HG03064 (cell line): ENCODE results near the gene PLCB1.
"Not testable (repeated sequence)": the region's sequence is repeated elsewhere in the genome, so short reads cannot be mapped to it uniquely, and the experiment has no call there.

Experiments
- ATAC-seq: cut with Tn5 transposase; IDR thresholded peaks from one replicate; pipeline ENCODE4 v1.9.1; 2021; ENCODE audit warnings: low read depth; ENCODE audit not compliant: unreplicated experiment

PLCB1 gene

GRCh38 chr20:8427419-8428040, 295.5 kb downstream of the PLCB1 start:
- ATAC-seq, result no peak

GRCh38 chr20:8428988-8429387, 296.9 kb downstream of the PLCB1 start:
- no peak for ATAC-seq

- no peak for ATAC-seq
Observed at GRCh38 chr20:8431538-8432434, 299.7 kb downstream of the PLCB1 start.

- no peak for ATAC-seq
Observed at GRCh38 chr20:8432435-8433148, 300.5 kb downstream of the PLCB1 start.

GRCh38 chr20:8433291-8433690, 301.2 kb downstream of the PLCB1 start:
- no peak for ATAC-seq

GRCh38 chr20:8434326-8434876, 302.3 kb downstream of the PLCB1 start:
- ATAC-seq, result no peak

DNA sequence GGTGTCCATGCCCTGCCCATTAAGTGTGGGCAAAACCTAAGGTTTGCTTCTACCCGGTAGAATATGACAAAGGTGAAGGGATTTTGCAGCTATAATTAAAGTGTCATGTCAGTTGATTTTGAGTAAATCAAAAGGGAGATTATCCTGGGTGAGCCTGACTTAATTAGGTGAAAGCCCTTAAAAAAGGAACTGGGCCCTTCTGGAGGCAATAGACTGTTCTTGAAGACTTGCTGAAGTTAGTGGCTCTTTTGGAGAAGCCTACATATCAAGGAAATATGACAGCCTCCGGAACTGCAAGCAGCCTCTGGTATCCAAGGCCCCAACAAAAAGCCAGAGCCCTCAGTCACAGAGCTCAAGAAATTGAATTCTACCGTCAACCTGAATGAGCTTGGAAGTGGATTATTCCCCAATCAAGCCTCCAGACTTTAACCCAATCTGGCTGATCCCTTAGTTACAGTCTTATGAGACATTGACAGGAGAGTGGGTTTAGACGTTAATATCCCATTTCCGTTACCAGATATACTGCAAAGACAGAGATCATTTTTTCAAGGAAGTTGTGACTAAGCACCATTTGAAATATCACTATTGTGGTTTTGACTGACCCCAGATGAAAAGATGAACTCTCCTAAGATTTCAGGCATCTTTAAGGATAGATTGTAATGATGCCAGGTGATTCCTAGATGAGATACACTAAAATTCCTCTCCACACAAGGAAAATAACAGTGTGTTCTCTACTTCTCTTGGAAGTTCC, 303.4 kb downstream of the PLCB1 start:
- no peak for ATAC-seq

- ATAC-seq, result not testable (repeated sequence)
Observed at GRCh38 chr20:8436938-8437337, 304.9 kb downstream of the PLCB1 start.

DNA sequence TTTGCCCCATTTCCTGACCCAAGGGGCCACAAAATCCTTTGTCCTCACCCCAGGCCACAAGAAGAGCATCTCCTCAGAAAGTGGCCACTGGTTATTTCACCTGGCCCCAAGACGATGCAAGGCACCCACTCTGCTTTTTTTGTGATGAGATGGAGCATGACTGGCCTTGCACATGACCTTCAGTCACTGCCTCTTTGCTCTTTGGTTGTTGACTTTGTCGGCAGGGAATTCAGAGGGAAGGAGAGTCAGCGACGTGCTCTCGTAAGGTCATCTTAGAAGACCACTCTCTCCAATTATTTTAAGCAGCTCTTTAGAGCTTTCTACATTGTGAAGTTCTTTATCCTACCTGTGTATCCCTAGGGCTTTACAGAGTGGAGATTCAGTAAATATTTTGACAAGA, 306.7 kb downstream of the PLCB1 start:
- ATAC-seq, result no peak

- ATAC-seq, result no peak
Observed at GRCh38 chr20:8443464-8444072, 311.5 kb downstream of the PLCB1 start.

DNA sequence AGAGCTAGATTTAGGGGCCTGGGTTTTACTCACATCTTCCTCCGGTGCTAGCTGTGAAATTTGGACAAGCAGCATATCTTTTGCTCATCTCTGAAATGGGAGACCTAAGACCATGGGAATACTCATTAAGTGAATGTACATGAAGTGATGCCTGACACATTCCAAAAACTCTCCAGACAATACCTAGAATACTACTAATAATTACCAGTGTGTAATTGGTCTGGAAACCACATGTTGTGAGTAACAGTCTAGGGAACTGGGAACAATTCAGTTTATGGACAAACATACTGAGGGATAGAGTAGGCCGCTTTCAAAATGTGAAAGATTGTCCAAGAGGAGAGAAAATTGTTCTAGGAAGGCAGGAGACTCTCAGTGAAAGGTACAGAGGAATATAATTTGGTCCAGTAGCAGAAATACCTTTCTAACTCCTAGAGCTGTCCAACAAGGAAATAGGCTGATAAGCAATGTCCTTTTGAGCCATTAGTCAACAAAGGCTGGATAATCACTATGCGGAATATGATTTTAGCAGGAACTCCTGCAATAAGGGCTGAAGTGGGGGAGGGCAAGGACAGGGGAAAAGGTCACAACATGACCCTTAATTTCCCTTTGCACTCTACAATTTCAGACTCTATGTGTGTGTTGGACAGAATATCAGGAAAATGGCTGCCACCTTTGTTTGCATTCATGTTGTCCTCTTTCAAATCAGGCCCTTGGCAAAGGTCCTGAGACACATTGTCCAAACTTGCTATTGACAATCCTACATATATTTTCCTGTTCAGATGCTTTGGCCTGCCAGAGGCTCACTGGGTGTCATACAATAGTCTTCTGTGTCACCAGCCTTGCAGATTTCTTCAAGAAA, 315.4 kb downstream of the PLCB1 start:
- no peak for ATAC-seq

- no peak for ATAC-seq
Observed at GRCh38 chr20:8449123-8449522, 317.1 kb downstream of the PLCB1 start.

DNA sequence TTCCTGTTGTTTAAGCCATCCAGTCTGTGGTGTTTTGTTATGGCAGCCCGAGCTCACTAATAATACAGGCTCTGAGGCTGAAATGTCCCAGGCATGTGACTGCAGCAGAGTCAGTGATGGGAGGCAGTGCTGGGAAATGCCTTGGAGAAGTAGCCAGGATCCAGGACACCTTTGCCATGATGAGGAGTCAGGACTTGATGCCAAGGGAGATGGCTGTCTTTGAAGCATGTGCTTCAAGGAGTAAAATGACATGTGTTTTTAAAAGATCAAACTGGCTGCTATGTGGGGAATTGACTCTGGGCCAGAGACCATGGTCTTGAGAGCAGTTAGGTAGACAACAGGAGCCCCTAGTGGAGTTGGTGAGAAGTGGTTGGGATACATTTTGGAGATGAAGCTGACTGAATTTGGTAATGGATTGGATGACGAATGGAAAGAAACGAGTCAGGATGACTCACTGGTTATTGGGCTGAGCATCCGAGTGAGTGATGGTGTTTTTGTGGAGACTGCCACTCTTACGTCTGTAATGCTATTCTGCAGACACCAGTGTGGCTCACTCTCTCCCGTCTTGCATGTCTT, 322.2 kb downstream of the PLCB1 start:
- ATAC-seq, result no peak

GRCh38 chr20:8456765-8457164, 324.7 kb downstream of the PLCB1 start:
- no peak for ATAC-seq

- ATAC-seq, result no peak
Observed at GRCh38 chr20:8457978-8458377, 325.9 kb downstream of the PLCB1 start.

GRCh38 chr20:8461186-8461585, 329.1 kb downstream of the PLCB1 start:
- no peak for ATAC-seq

GRCh38 chr20:8464368-8464767, 332.3 kb downstream of the PLCB1 start:
- ATAC-seq, result no peak

GRCh38 chr20:8466781-8467180, 334.7 kb downstream of the PLCB1 start:
- ATAC-seq, result not testable (repeated sequence)

- no peak for ATAC-seq
Observed at GRCh38 chr20:8470156-8470555, 338.1 kb downstream of the PLCB1 start.
